AG04449 (cell line): Measurements from ENCODE around the gene NAXE.

ENCODE experiments used
- CTCF ChIA-PET: fragments of 350-600 bp; formaldehyde crosslinking; extraction: SDS; loops from one replicate; lab custom pipeline; 2021; ENCODE audit warnings: antibody characterized with exemption; lab: Yijun Ruan, JAX
- POLR2A ChIA-PET: fragments of 400-600, 350-600 bp; formaldehyde crosslinking; extraction: SDS; loops from one replicate; lab custom pipeline; 2020; ENCODE audit warnings: antibody characterized with exemption, inconsistent platforms; lab: Yijun Ruan, JAX
- DNase-seq: peaks from one replicate; pipeline ENCODE4 v3.0.0-alpha.2; 2010; ENCODE audit warnings: low read depth, low spot score
- H3K4me3 ChIP-seq: 2 replicates; pipeline ENCODE4 v1.5.1; 2011; ENCODE audit warnings: low read depth, mild to moderate bottlenecking, control low read depth, low read length
- TF ChIP-seq, protein P1 (sequence below): IDR thresholded peaks from one replicate; pipeline ENCODE4 v1.5.1; 2011; ENCODE audit warnings: mild to moderate bottlenecking, moderate library complexity, low read length, control low read depth, inconsistent platforms; ENCODE audit not compliant: insufficient read depth; ENCODE audit errors: missing control alignments

Gene NAXE

DNA sequence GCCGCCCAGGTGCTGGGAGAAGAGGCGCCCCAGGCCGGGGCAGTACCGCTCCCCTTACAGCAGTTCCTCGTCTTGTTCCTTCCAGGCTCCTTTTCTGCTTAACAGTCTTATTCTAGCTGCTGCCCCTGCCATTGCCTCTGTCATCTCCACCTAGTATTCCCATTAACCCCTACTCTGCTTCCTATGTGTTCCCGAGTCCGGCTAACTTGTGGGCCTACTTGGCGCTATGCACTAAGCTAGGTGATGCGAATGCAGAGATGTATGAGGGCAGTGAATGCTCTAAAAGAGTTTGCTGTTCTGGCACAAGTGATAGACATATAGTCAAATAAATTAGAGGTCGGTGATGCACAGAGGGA, 18.9 kb upstream of the NAXE start:
- POLR2A ChIA-PET: no interaction called here
- peak overlapping the region; percentile 78 for H3K4me3 ChIP-seq
- DNase-seq: no peak
- TF ChIP-seq, protein P1, sequence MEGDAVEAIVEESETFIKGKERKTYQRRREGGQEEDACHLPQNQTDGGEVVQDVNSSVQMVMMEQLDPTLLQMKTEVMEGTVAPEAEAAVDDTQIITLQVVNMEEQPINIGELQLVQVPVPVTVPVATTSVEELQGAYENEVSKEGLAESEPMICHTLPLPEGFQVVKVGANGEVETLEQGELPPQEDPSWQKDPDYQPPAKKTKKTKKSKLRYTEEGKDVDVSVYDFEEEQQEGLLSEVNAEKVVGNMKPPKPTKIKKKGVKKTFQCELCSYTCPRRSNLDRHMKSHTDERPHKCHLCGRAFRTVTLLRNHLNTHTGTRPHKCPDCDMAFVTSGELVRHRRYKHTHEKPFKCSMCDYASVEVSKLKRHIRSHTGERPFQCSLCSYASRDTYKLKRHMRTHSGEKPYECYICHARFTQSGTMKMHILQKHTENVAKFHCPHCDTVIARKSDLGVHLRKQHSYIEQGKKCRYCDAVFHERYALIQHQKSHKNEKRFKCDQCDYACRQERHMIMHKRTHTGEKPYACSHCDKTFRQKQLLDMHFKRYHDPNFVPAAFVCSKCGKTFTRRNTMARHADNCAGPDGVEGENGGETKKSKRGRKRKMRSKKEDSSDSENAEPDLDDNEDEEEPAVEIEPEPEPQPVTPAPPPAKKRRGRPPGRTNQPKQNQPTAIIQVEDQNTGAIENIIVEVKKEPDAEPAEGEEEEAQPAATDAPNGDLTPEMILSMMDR: no peak
- CTCF ChIA-PET: interaction anchor here (1.3 to 5.2 kb wide), 4 partner anchors 8 to 85 kb away, joined by 3 to 31 read pairs (median 6); partner anchors contain the start of gene TTC24

DNA sequence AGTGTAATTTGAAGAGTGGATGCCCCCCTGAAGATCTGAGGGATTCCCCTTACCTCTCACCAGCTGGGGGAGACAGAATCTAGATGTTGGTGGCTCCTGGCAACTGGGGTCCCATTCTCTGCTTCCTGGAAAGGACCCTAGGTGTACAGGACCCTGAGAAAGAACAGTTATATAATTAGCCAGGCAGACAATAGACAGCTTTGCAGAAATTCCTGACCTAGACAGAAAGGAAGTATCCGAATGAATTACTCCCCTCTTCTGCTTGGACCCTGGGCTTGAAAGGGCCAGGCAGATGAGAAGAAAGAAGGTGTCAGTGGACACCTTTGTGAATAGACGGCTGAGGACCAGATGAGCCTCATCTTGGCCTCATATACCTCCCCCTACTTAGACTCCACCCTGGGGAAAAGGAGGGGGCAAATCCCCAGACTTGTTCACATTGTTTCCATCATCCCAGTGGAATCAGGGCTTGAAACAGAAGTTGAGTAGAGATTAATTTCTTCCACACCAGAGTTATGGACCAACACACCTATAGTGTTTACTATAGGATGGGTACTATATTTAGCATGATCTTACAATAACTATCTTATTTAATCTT, 17.4 kb upstream of the NAXE start:
- CTCF ChIA-PET: interaction anchor here (0.7 to 1.2 kb wide), 3 partner anchors 11 to 93 kb away, joined by 3 to 4 read pairs (median 3); no protein-coding TSS in a partner anchor
- TF ChIP-seq, protein P1: no peak
- H3K4me3 ChIP-seq: no peak overlapping the region
- no peak for DNase-seq
- POLR2A ChIA-PET: no interaction called here

DNA sequence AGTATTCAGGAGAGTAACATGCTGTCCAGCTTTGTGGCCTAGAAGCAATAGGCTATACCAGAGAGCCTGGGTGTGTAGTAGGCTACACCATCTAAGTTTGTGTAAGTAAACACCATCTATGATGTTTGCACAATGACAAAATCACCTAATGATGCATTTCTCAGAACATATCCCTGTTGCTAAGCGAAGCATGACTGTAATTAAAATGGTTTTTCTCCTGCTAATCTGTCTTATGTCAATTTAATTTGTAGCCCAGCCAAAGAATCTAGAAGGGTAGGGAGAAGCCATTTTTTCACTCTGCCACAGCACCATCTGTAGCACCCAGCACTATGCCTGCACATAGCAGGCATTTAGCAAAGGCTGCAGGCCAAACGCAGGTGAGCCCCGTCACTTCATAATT, 14.0 kb upstream of the NAXE start:
- DNase-seq: no peak
- POLR2A ChIA-PET: no interaction called here
- TF ChIP-seq, protein P1: no peak

DNA sequence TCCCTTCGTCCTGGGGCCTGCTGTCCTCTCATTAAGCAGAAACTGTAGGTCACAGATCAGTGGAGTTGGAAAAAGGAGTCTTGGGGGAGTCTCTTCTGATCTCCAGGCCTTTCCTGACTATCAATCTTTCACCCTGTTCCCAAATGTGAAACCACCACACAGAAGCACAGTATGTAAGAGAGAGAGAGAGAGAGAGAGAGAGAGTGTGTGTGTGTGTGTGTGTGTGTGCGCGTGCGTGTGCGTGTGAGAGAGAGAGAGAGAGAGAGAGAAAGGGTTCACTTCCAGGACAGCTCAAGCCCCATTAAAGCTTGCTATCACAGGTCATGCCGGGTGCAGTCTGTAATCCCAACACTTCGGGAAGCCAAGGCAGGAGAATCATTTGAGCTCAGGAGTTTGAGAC, 13.5 kb upstream of the NAXE start:
- ChIA-PET CTCF (interaction anchor here (0.9 to 3.1 kb wide), 5 partner anchors 10 to 81 kb away, joined by 3 to 12 read pairs (median 4); no protein-coding TSS in a partner anchor), POLR2A (no interaction called here)
- TF ChIP-seq, protein P1: no peak

More for the DNA sequence above, 14.0 kb upstream of the NAXE start:
- H3K4me3 ChIP-seq: no peak overlapping the region
- CTCF ChIA-PET: interaction anchor here (1.2 to 3.1 kb wide), 5 partner anchors 11 to 132 kb away, joined by 3 to 12 read pairs (median 3); no protein-coding TSS in a partner anchor

DNA sequence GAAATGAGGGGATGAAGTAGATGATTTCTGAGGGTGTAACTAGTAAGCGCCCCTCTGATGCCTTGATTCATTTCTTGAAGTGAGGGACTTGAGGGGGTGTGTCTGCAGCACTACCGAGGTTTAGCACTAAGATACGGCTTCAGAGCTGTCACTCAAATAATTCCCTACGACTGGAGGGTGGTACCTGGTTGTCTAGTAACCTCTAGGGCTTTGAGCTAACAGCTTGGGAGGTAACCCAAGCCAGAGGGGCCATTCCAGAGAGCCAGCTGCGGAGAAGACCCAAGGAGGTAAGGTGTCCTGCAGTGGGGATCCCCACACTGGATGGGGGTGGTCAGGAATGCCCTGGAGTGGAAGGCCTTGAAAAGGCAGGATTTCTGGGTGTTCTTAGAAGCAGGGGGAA, 12.1 kb upstream of the NAXE start, which contains the start of gene TTC24:
TSS of gene TTC24 (plus strand) at position 252 of the 400 bp plus-strand sequence. CDS start 1,642 bp downstream, outside the sequence.
- CTCF ChIA-PET: interaction anchor here (0.6 to 4.5 kb wide), 8 partner anchors 9 to 80 kb away, joined by 3 to 31 read pairs (median 8); partner anchors contain the start of gene IQGAP3
- TF ChIP-seq, protein P1: no peak
- H3K4me3 ChIP-seq: no peak within 1 kb of the TSS
- DNase-seq: no peak
- POLR2A ChIA-PET: no interaction called here

More for the DNA sequence above, 13.5 kb upstream of the NAXE start:
- no peak overlapping the region for H3K4me3 ChIP-seq
- DNase-seq: no peak

DNA sequence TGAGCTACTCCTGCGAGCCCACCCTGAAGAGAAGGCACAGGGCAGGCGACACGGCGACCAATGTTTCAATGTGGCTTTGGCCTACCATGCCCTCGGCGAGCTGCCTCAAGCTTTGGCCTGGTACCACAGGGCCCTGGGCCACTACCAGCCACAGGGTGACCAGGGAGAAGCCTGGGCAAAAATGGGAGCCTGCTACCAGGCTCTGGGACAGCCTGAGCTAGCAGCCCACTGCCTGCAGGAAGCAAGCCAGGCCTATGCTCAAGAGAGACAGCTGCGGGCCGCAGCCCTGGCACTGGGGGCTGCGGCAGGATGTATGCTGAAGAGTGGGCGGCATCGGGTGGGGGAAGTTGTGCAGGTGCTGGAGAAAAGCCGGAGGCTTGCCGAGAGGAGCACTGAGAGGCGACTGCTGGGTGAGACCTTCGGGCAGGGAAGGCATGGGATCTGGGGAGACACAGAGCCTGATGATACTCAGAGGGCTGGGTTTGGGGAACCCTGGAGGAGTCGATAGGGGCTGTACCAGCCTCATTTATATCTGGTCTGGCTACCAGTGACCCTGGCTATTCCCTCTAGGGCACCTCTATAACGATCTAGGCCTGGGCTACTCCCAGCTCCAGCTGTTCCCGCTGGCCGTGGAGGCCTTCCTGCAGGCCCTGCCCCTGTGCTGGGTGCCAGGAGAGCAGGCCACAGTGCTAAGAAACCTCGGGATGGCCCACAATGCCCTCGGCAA, 9.8 kb upstream of the NAXE start:
- CTCF ChIA-PET: interaction anchor here (0.9 to 4.5 kb wide), 16 partner anchors 9 to 196 kb away, joined by 3 to 31 read pairs (median 5); partner anchors contain the start of gene IQGAP3
- POLR2A ChIA-PET: interaction anchor here (0.6 kb wide), 1 partner anchor 11 kb away, joined by 4 read pairs; no protein-coding TSS in a partner anchor
- DNase-seq: no peak
- H3K4me3 ChIP-seq: no peak overlapping the region
- TF ChIP-seq, protein P1: no peak
